Ovary (tissue), 10 donors: ENCODE measurements around the gene SFXN5. TPM values are rescaled to one million over a fixed set of nuclear protein-coding genes. Genes with fewer than 3 reads are reported as not detected.
"Not testable (repeated sequence)": the region's sequence is repeated elsewhere in the genome, so short reads cannot be mapped to it uniquely, and the experiment has no call there.

Experiments used
- DNase-seq, 5 donors: peaks; one replicate each; pipeline ENCODE4 v3.0.0-alpha.2; 2019 to 2020
- H3K27ac ChIP-seq, 2 donors: fragments of 200-600 bp; one replicate each; pipeline versions ENCODE4 v1.5.1 to v1.8.0; 2019 to 2022
- H3K27me3 ChIP-seq: fragments of 200-600 bp; one replicate; pipeline ENCODE4 v1.8.0; 2022
- H3K36me3 ChIP-seq: fragments of 200-600 bp; sonication (generic); one replicate; pipeline ENCODE4 v1.5.1; 2019
- H3K4me1 ChIP-seq: one replicate; pipeline ENCODE4 v1.8.1; 2013; ENCODE audit warnings: mild to moderate bottlenecking, moderate library complexity; ENCODE audit not compliant: insufficient read depth
- H3K4me3 ChIP-seq: fragments of 200-600 bp; sonication (generic); one replicate; pipeline ENCODE4 v1.5.1; 2017
- H3K9me3 ChIP-seq, 2 donors: fragments of 200-600 bp in 1 of 2; sonication (generic) in 1 of 2; one replicate each; pipeline versions ENCODE4 v1.5.1 to v1.8.1; 2013 to 2019; ENCODE audit warnings: mild to moderate bottlenecking in 1 of 2, moderate library complexity in 1 of 2
- CTCF ChIP-seq, 3 donors: fragments of 450-650 bp in 2 of 3; fragments of 200-600 bp in 1 of 3; IDR thresholded peaks; one replicate each; pipeline versions ENCODE4 v1.5.1 to v1.8.0; 2016 to 2022; ENCODE audit warnings: antibody characterized with exemption in 3 of 3, mild to moderate bottlenecking in 1 of 3
- EP300 ChIP-seq: sonication (generic); formaldehyde crosslinking; IDR thresholded peaks from one replicate; pipeline ENCODE4 v1.6.1; 2017; ENCODE audit warnings: antibody characterized with exemption
- POLR2A ChIP-seq: fragments of 450-650 bp; IDR thresholded peaks from one replicate; pipeline ENCODE4 v1.6.1; 2017; ENCODE audit warnings: antibody characterized with exemption, mild to moderate bottlenecking, moderate library complexity
- WGBS, 3 donors: extraction: QIAGEN DNeasy Blood & Tissue Kit in 1 of 3; methylation state at CpG; one replicate each; pipeline versions ENCODE4 v1.1.5 to v1.1.7; 2013 to 2017; 5-methylcytosine and 5-hydroxymethylcytosine counted together
- intact Hi-C, 4 donors: fragments of 100-400 bp; cut with DNase I; formaldehyde crosslinking; loops; one replicate each; pipeline versions ENCODE4 v1.11.0 to v1.15.1; 2022 to 2023
- long read RNA-seq, 3 donors: library from polyadenylated mRNA in 2 of 3; unstranded in 2 of 3; transcript quantifications; one replicate each; pipeline ENCODE4 v2.0.0 and lab custom pipeline, GENCODE V29; 2021 to 2026
- polyA plus RNA-seq, 2 donors: library from polyadenylated mRNA; stranded (reverse); fragments of 200-250 nt in 1 of 2; fragments of 350-450 nt in 1 of 2; fragmentation: Illumina TruSeq in 1 of 2; extraction: RNeasy Lipid Tissue Mini Kit (QIAGEN cat#74804) in 1 of 2; gene quantifications; one replicate each; pipeline ENCODE4 v1.2.3, GENCODE V29; 2013 to 2014
- total RNA-seq, 7 donors: library from RNA; depleted of rRNA in 2 of 7; stranded (reverse); fragments of >200 nt in 2 of 7; fragmentation: NEBNext Ultra II Directional in 3 of 7; extraction: Animal tissue kit (Norgen Biotek cat#: 25700) in 3 of 7; gene quantifications; one replicate each; pipeline versions ENCODE4 v1.1.0 to v1.2.4, GENCODE V29; 2016 to 2023
- donor health status: DM: no; HTN: no; CAD: no; lungs with moderate emphysema.
- donor health status: DM: no; HTN: no; CAD: no.
- donor health status: Bipolar disorder and iron deficiency.
- donor health status: DM: yes; HTN: yes; CAD: no.
- donor health status: DM: no; HTN: no; CAD: no.
- donor health status: DM: yes; HTN: yes; CAD: no.

Gene SFXN5
- total RNA-seq (10 to 100 TPM in 4 of 7 donors, 1 to 10 TPM in 3; 7.7 to 19.3 (median 11.6) TPM), polyA plus RNA-seq (10 to 100 TPM in 1 of 2 donors, 1 to 10 TPM in 1; 4.3 to 14.1 TPM)
- long read RNA-seq, donor 1, partial matches to known transcripts = 1 of 30 reads
- long read RNA-seq, donor 1, other reads (novel, unspliced or antisense) = 29 of 30 reads
- long read RNA-seq, donor 2, full-length matches to known transcripts = 4 of 4 reads
- long read RNA-seq, donor 2, partial matches to known transcripts = 0 of 4 reads
- long read RNA-seq, donor 2, other reads (novel, unspliced or antisense) = 0 of 4 reads
- long read RNA-seq, donor 3, full-length matches to known transcripts = 18 of 58 reads
- long read RNA-seq, donor 3, partial matches to known transcripts = 7 of 58 reads
- long read RNA-seq, donor 3, other reads (novel, unspliced or antisense) = 33 of 58 reads

DNA sequence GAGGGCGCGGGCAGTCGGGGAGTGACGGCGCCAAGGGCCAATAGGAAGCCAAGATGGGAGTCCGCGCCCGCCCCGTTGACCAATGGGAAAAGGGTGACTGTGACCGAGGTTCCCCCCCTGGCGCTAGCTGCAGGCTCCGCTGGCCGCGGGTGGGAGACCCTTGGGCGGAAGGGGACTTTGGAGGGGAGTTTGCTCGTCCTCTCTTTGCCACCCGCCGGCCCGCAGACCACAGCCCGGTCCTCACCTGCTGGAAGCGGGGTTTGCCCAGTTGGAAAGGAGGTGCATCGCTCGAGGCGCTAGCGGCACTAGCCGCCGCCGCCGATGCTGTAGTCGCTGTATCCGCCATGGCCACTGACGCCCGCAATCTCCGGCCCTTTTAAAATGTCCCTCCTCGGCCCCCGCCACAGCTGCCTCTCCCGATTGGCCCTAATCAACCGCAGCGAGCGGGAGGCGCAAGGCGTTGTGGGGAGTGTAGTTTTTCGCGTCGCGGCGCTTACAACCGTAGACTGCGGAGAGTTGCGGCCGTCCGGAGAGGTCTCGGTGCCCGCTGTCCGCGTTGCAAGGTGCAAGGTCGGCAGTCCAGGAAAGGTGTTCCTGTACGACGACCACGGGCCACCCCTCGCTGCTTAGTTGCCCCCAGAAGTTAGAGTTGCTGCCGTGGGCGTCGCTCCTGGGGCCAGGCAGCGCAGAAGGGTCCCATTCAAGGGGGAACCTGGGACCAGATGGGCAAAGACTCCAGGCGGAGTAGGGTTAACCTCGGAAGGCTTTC is at the start of gene SFXN5:
SFXN5 (minus strand) TSS at position 353 of the 769 bp plus-strand sequence; CDS start at position 346, 7 bp downstream.
- Histone ChIP-seq H3K27me3 (no peaks in the 10 kb centered on the region), H3K27ac (peak within 1 kb of the TSS; percentile 36 to 80), H3K36me3 (no peaks in the 10 kb centered on the region), H3K4me3 (peak within 1 kb of the TSS; percentile 70), H3K4me1 (peaks cover 3% of the 10 kb centered on the region), H3K9me3 (no peaks in the 10 kb centered on the region)
- peak; percentile 97 to 99 (median 98) for DNase-seq
- WGBS, 3 donors = 0% methylated on average over 67 of the region's 67 CpGs
- intact Hi-C loops = loop anchor here in 1 of 4 donors (5.0 kb wide), 1 partner anchor 41 kb away; the partner anchor contains the start of gene RAB11FIP5
- TF ChIP-seq POLR2A (no peak), CTCF (IDR thresholded peaks at IDR 0.05) (peak; percentile 22 to 46 (median 44)), EP300 (no peak)

GRCh38 chr2:73119611-73120239 is 48.2 kb upstream of the SFXN5 start:
- 44 to 59% (median 56%) methylated on average over 11 of the region's 11 CpGs for WGBS, 3 donors
- intact Hi-C loops = not testable (repeated sequence)

DNA sequence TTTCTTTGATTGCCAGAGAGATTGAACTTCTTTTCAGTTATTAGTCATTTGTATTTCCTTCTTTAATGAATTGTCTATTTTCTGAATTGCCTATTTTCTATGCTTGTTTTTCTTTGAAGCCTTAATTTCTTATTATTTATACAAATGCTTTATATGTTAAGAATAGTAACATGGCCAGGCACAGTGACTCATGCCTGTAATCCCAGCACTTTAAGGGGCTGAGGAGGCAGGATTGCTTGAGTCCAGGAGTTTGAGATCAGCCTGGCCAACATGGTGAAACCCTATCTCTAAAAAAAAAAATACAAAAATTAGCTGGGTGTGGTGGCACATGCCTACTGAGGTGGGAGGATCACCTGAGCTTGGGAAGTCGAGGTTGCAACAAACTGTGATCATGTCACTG is 45.9 kb upstream of the SFXN5 start:
- intact Hi-C loops = no loop called here

More at GRCh38 chr2:73119611-73120239, 48.2 kb upstream of the SFXN5 start:
- not testable (repeated sequence) for DNase-seq, H3K36me3 ChIP-seq, H3K4me1 ChIP-seq, H3K9me3 ChIP-seq, H3K27ac ChIP-seq, H3K4me3 ChIP-seq, H3K27me3 ChIP-seq

GRCh38 chr2:73116182-73116960 is 44.9 kb upstream of the SFXN5 start:
- H3K9me3 ChIP-seq = no peaks in the 10 kb centered on the region
- no peak overlapping the region for H3K4me3 ChIP-seq
- no peak for TF ChIP-seq CTCF (IDR thresholded peaks at IDR 0.05)
- no peak for TF ChIP-seq POLR2A
- no peak for TF ChIP-seq EP300
- no peaks in the 10 kb centered on the region for H3K36me3 ChIP-seq
- WGBS, 3 donors = 61 to 64% (median 64%) methylated on average over 8 of the region's 8 CpGs
- peaks cover 1% of the 10 kb centered on the region for H3K4me1 ChIP-seq
- intact Hi-C loops = no loop called here
- DNase-seq = no peak
- H3K27ac ChIP-seq = no peak overlapping the region
- no peaks in the 10 kb centered on the region for H3K27me3 ChIP-seq

More for the DNA sequence above, 45.9 kb upstream of the SFXN5 start:
- Histone ChIP-seq H3K27ac (no peak overlapping the region), H3K27me3 (no peaks in the 10 kb centered on the region), H3K4me1 (no peaks in the 10 kb centered on the region), H3K4me3 (no peak overlapping the region), H3K36me3 (no peaks in the 10 kb centered on the region), H3K9me3 (no peaks in the 10 kb centered on the region)
- WGBS, 3 donors = 70 to 78% (median 73%) methylated on average over 1 of the region's 1 CpG
- no peak for DNase-seq
- TF ChIP-seq CTCF (IDR thresholded peaks at IDR 0.05) (no peak), POLR2A (no peak), EP300 (no peak)
